ENCODE measurements around the gene FAM76B.

GRCh38 chr11:95723361-95723942 is 66.1 kb downstream of the FAM76B start:
- TF ChIP-seq POLR2A (IDR thresholded peaks at IDR 0.05) (no peak), CTCF (IDR thresholded peaks at IDR 0.05) (no peak)
